Liver (tissue), 9 donors: ENCODE results near the gene HLA-DPB1. TPM values are rescaled to one million over a fixed set of nuclear protein-coding genes. Genes with fewer than 3 reads are reported as not detected.

Experiments used
- DNase-seq: peaks from one replicate; pipeline ENCODE4 v3.0.0-alpha.2; 2017; ENCODE audit warnings: low spot score
- H3K27ac ChIP-seq, 2 donors: one replicate each; pipeline ENCODE4 v1.7.0; 2013; ENCODE audit warnings: inconsistent platforms in 2 of 2, low read length in 2 of 2, control low read depth in 1 of 2, low read depth in 1 of 2, mild to moderate bottlenecking in 1 of 2
- H3K27me3 ChIP-seq, 4 donors: one replicate each; pipeline versions ENCODE4 v1.6.1 to v1.7.0; 2013; ENCODE audit warnings: low read length in 3 of 4, inconsistent platforms in 1 of 4, mild to moderate bottlenecking in 1 of 4, moderate library complexity in 1 of 4; ENCODE audit not compliant: control insufficient read depth in 4 of 4, insufficient read depth in 4 of 4
- H3K36me3 ChIP-seq, 4 donors: one replicate each; pipeline versions ENCODE4 v1.6.1 to v1.7.0; 2013; ENCODE audit warnings: low read length in 3 of 4, mild to moderate bottlenecking in 3 of 4, low read depth in 1 of 4, moderate library complexity in 1 of 4; ENCODE audit not compliant: control insufficient read depth in 4 of 4, insufficient read depth in 3 of 4
- H3K4me1 ChIP-seq, 4 donors: one replicate each; pipeline versions ENCODE4 v1.6.1 to v1.7.0; 2013; ENCODE audit warnings: low read length in 3 of 4, mild to moderate bottlenecking in 3 of 4, moderate library complexity in 1 of 4; ENCODE audit not compliant: control insufficient read depth in 4 of 4, insufficient read depth in 4 of 4
- H3K4me3 ChIP-seq, 3 donors: one replicate each; pipeline versions ENCODE4 v1.6.1 to v1.7.0; 2013; ENCODE audit warnings: low read length in 3 of 3, control low read depth in 1 of 3, low read depth in 1 of 3, mild to moderate bottlenecking in 1 of 3
- H3K9ac ChIP-seq, 2 donors: one replicate each; pipeline ENCODE4 v1.7.0; 2013; ENCODE audit warnings: low read length in 2 of 2, mild to moderate bottlenecking in 2 of 2, moderate library complexity in 2 of 2, control low read depth in 1 of 2, low read depth in 1 of 2
- H3K9me3 ChIP-seq, 4 donors: one replicate each; pipeline versions ENCODE4 v1.6.1 to v1.7.0; 2013; ENCODE audit warnings: low read length in 3 of 4; ENCODE audit not compliant: control insufficient read depth in 4 of 4
- CTCF ChIP-seq: fragments of 150-350 bp; IDR thresholded peaks from 2 replicates; pipeline ENCODE4 v1.5.1; 2017; ENCODE audit warnings: improper control_type of control experiment, low read depth, low read length; ENCODE audit not compliant: missing input control
- GABPA ChIP-seq, 2 donors: IDR thresholded peaks in 1 of 2; conservative IDR thresholded peaks in 1 of 2; 2 replicates each; pipeline ENCODE4 v1.6.1; 2016; ENCODE audit warnings: antibody characterized with exemption in 2 of 2, mild to moderate bottlenecking in 1 of 2, moderate library complexity in 1 of 2
- HNF4G ChIP-seq: IDR thresholded peaks from 2 replicates; pipeline ENCODE4 v1.6.1; 2016; ENCODE audit warnings: antibody characterized with exemption
- JUND ChIP-seq, 2 donors: IDR thresholded peaks; 2 replicates each; pipeline ENCODE4 v1.6.1; 2016; ENCODE audit warnings: antibody characterized with exemption in 2 of 2
- NR2F2 ChIP-seq: IDR thresholded peaks from 2 replicates; pipeline ENCODE4 v1.6.1; 2016; ENCODE audit warnings: antibody characterized with exemption
- RAD21 ChIP-seq, 2 donors: IDR thresholded peaks; 2 replicates each; pipeline ENCODE4 v1.6.1; 2016; ENCODE audit warnings: antibody characterized with exemption in 2 of 2, mild to moderate bottlenecking in 2 of 2
- REST ChIP-seq: IDR thresholded peaks from 2 replicates; pipeline ENCODE4 v1.6.1; 2016; ENCODE audit warnings: antibody characterized with exemption, mild to moderate bottlenecking
- SP1 ChIP-seq: IDR thresholded peaks from 2 replicates; pipeline ENCODE4 v1.6.1; 2018; ENCODE audit warnings: antibody characterized with exemption, mild to moderate bottlenecking
- YY1 ChIP-seq: IDR thresholded peaks from 2 replicates; pipeline ENCODE4 v1.6.1; 2016; ENCODE audit warnings: antibody characterized with exemption, mild to moderate bottlenecking
- ZBTB33 ChIP-seq: IDR thresholded peaks from 2 replicates; pipeline ENCODE4 v1.6.1; 2016; ENCODE audit warnings: antibody characterized with exemption
- WGBS: extraction: QIAGEN DNeasy Blood & Tissue Kit; methylation state at CpG from one replicate; pipeline ENCODE4 v1.1.7; 2013; 5-methylcytosine and 5-hydroxymethylcytosine counted together
- polyA plus RNA-seq, 2 donors: library from polyadenylated mRNA; stranded (reverse) in 1 of 2; unstranded in 1 of 2; fragments of 200-250 nt in 1 of 2; fragments of >200 nt in 1 of 2; fragmentation: Nextera tagmentation in 1 of 2; extraction: Ambion mirVana in 1 of 2; gene quantifications; one replicate each; pipeline versions ENCODE4 v1.2.1 to v1.2.3, GENCODE V29; 2013 to 2015
- total RNA-seq, 2 donors: library from RNA; depleted of rRNA; stranded (reverse); fragments of >200 nt; gene quantifications; one replicate each; pipeline ENCODE4 v1.2.3, GENCODE V29; 2014
- donor health status: healthy.
- donor health status: healthy.
- donor health status: healthy.
- donor health status: healthy.
- donor health status: healthy.

The HLA-DPB1 gene
- total and polyA plus RNA-seq, 4 donors, result 15.5 to 37.8 (median 24.0) TPM

- TF ChIP-seq REST, result no peak
- TF ChIP-seq HNF4G, result no peak
- no peak for TF ChIP-seq SP1
- TF ChIP-seq YY1, result no peak
- TF ChIP-seq NR2F2, result no peak
- no peak for TF ChIP-seq RAD21 (IDR thresholded peaks at IDR 0.05)
These were observed 40.6 kb downstream of the HLA-DPB1 start (continued) for GRCh38 chr6:33116417-33116816.

- Histone ChIP-seq H3K4me1 (no peaks in the 10 kb centered on the region), H3K27me3 (peaks cover 0 to 19% (median 4%) of the 10 kb centered on the region in 4 donors)
- 8% methylated on average over 32 of the region's 32 CpGs for WGBS
These were observed 41.3 kb downstream of the HLA-DPB1 start for GRCh38 chr6:33116841-33117711.

More at GRCh38 chr6:33116841-33117711, 41.3 kb downstream of the HLA-DPB1 start:
- DNase-seq, result no peak
- no peaks in the 10 kb centered on the region for H3K9me3 ChIP-seq
- no peaks in the 10 kb centered on the region for H3K36me3 ChIP-seq
- no peak overlapping the region for H3K27ac ChIP-seq
- H3K4me3 ChIP-seq, result no peak overlapping the region
- H3K9ac ChIP-seq, result no peak overlapping the region
- no peak for TF ChIP-seq ZBTB33
- TF ChIP-seq NR2F2, result no peak
- TF ChIP-seq CTCF, result no peak
- TF ChIP-seq HNF4G, result no peak
- no peak for TF ChIP-seq GABPA (IDR thresholded peaks at IDR 0.05 in 1 of 2, conservative IDR thresholded peaks at IDR 0.05 in 1 of 2)
- TF ChIP-seq JUND (IDR thresholded peaks at IDR 0.05), result no peak
